Hepatocyte (in vitro differentiated cells): ENCODE data around the gene LBHD1. TPM values are rescaled to one million over a fixed set of nuclear protein-coding genes. Genes with fewer than 3 reads are reported as not detected.

Source experiments
- DNase-seq: peaks from one replicate; pipeline ENCODE4 v3.0.0-alpha.2; 2016; ENCODE audit warnings: low spot score
- H2AFZ ChIP-seq: fragments of 200-600 bp; sonication (generic); 2 replicates; pipeline ENCODE4 v1.6.0; 2016; ENCODE audit warnings: antibody characterized with exemption, mild to moderate bottlenecking
- H3K27ac ChIP-seq: fragments of 200-600 bp; sonication (generic); 2 replicates; pipeline ENCODE4 v1.5.1; 2016; ENCODE audit warnings: mild to moderate bottlenecking
- H3K27me3 ChIP-seq: fragments of 200-600 bp; sonication (generic); 2 replicates; pipeline ENCODE4 v1.6.1; 2016
- H3K36me3 ChIP-seq: fragments of 200-600 bp; sonication (generic); replicated peaks from 2 replicates; pipeline ENCODE4 v1.5.1; 2016; ENCODE audit warnings: low read depth; ENCODE audit not compliant: insufficient read depth
- H3K4me1 ChIP-seq: fragments of 200-600 bp; sonication (generic); 2 replicates; pipeline ENCODE4 v1.5.1; 2016; ENCODE audit warnings: mild to moderate bottlenecking, moderate library complexity; ENCODE audit not compliant: insufficient read depth
- H3K4me2 ChIP-seq: fragments of 200-600 bp; sonication (generic); 2 replicates; pipeline ENCODE4 v1.6.0; 2016
- H3K4me3 ChIP-seq: fragments of 200-600 bp; sonication (generic); 2 replicates; pipeline ENCODE4 v1.5.1; 2016; ENCODE audit warnings: mild to moderate bottlenecking
- H3K79me2 ChIP-seq: fragments of 200-600 bp; sonication (generic); 2 replicates; pipeline ENCODE4 v1.6.0; 2017; ENCODE audit warnings: mild to moderate bottlenecking
- H3K9me2 ChIP-seq: fragments of 200-600 bp; sonication (generic); replicated peaks from 2 replicates; pipeline ENCODE4 v1.6.0; 2017; ENCODE audit warnings: mild to moderate bottlenecking; ENCODE audit not compliant: insufficient read depth
- H3K9me3 ChIP-seq: fragments of 200-600 bp; sonication (generic); 2 replicates; pipeline ENCODE4 v1.5.1; 2016; ENCODE audit warnings: low read depth, mild to moderate bottlenecking
- H4K20me1 ChIP-seq: fragments of 200-600 bp; sonication (generic); 2 replicates; pipeline ENCODE4 v1.6.0; 2016; ENCODE audit warnings: mild to moderate bottlenecking; ENCODE audit not compliant: insufficient read depth, poor library complexity, severe bottlenecking
- CTCF ChIP-seq: fragments of 200-600 bp; sonication (generic); IDR thresholded peaks from 2 replicates; pipeline ENCODE4 v1.5.1; 2016; ENCODE audit warnings: antibody characterized with exemption, mild to moderate bottlenecking; ENCODE audit not compliant: poor library complexity
- EZH2 ChIP-seq: fragments of 200-600 bp; sonication (generic); IDR thresholded peaks from 2 replicates; pipeline ENCODE4 v1.6.1; 2016; ENCODE audit warnings: antibody characterized with exemption, mild to moderate bottlenecking, borderline replicate concordance
- EZH2phosphoT487 ChIP-seq: fragments of 200-600 bp; sonication (generic); IDR thresholded peaks from one replicate; pipeline ENCODE4 v1.6.1; 2018; ENCODE audit warnings: antibody characterized with exemption, mild to moderate bottlenecking, low read depth, moderate library complexity; ENCODE audit not compliant: unreplicated experiment, severe bottlenecking
- WGBS: methylation state at CpG from one replicate; pipeline ENCODE4 v1.1.6; 2016; ENCODE audit warnings: low lambda C conversion rate; ENCODE audit errors: missing lambda C conversion rate; 5-methylcytosine and 5-hydroxymethylcytosine counted together
- polyA plus RNA-seq: library from polyadenylated mRNA; unstranded; fragments of >200 nt; fragmentation: Nextera tagmentation; extraction: Ambion mirVana; gene quantifications from 2 replicates; pipeline ENCODE4 v1.2.1, GENCODE V29; 2016
- total RNA-seq: library from RNA; depleted of rRNA; stranded (reverse); fragments of >200 nt; gene quantifications from 2 replicates; pipeline ENCODE4 v1.2.3, GENCODE V29; 2014

The LBHD1 gene
- total RNA-seq (5.4 and 11.2 TPM in 2 replicates), polyA plus RNA-seq (6.5 and 6.7 TPM in 2 replicates)

- Histone ChIP-seq H3K9me3 (no peaks in the 10 kb centered on the region), H3K79me2 (peaks cover 56% of the 10 kb centered on the region), H2AFZ (peak within 1 kb of the TSS; percentile 60), H4K20me1 (peaks cover 2% of the 10 kb centered on the region), H3K36me3 (no peaks in the 10 kb centered on the region), H3K4me3 (peak within 1 kb of the TSS; percentile 60), H3K27ac (peak within 1 kb of the TSS; percentile 95), H3K4me2 (peak within 1 kb of the TSS; percentile 93), H3K4me1 (peaks cover 22% of the 10 kb centered on the region), H3K9me2 (no peaks in the 10 kb centered on the region), H3K27me3 (no peaks in the 10 kb centered on the region)
- no peak for TF ChIP-seq EZH2
- no peak for TF ChIP-seq CTCF
- no peak for TF ChIP-seq EZH2phosphoT487
- 1% methylated on average over 59 of the region's 59 CpGs for WGBS
- peak; percentile 92 for DNase-seq
Observed at GRCh38 chr11:62671608-62672389, at the start of gene LBHD1, which contains the start of gene UQCC3. LBHD1 (minus strand) TSS chr11:62672267; CDS start chr11:62670031, 2,236 bp downstream. UQCC3 (plus strand) TSS chr11:62671673; CDS start chr11:62671746, 73 bp downstream.

GRCh38 chr11:62719302-62719978 is 47.4 kb upstream of the LBHD1 start:
- Histone ChIP-seq H3K4me1 (peaks cover 12% of the 10 kb centered on the region), H3K9me2 (no peaks in the 10 kb centered on the region)

GRCh38 chr11:62716816-62717215 is 44.7 kb upstream of the LBHD1 start:
- TF ChIP-seq CTCF = no peak
- TF ChIP-seq EZH2phosphoT487 = no peak
- TF ChIP-seq EZH2 = no peak

More at GRCh38 chr11:62719302-62719978, 47.4 kb upstream of the LBHD1 start:
- Histone ChIP-seq H3K4me2 (no peak overlapping the region), H3K79me2 (peaks cover 90% of the 10 kb centered on the region), H3K27me3 (no peaks in the 10 kb centered on the region), H3K4me3 (no peak overlapping the region), H4K20me1 (peaks cover 26% of the 10 kb centered on the region), H3K27ac (no peak overlapping the region), H3K36me3 (peaks cover 12% of the 10 kb centered on the region), H3K9me3 (no peaks in the 10 kb centered on the region), H2AFZ (no peak overlapping the region)
- DNase-seq = no peak
- 96% methylated on average over 2 of the region's 2 CpGs for WGBS
- no peak for TF ChIP-seq CTCF
- TF ChIP-seq EZH2phosphoT487 = no peak
- no peak for TF ChIP-seq EZH2

More at GRCh38 chr11:62716816-62717215, 44.7 kb upstream of the LBHD1 start:
- Histone ChIP-seq H3K79me2 (peaks cover 64% of the 10 kb centered on the region), H4K20me1 (peaks cover 4% of the 10 kb centered on the region), H3K36me3 (peaks cover 5% of the 10 kb centered on the region), H3K4me1 (peaks cover 22% of the 10 kb centered on the region), H3K27ac (no peak overlapping the region), H3K9me2 (no peaks in the 10 kb centered on the region), H3K4me2 (no peak overlapping the region), H2AFZ (no peak overlapping the region), H3K4me3 (no peak overlapping the region), H3K27me3 (no peaks in the 10 kb centered on the region), H3K9me3 (no peaks in the 10 kb centered on the region)
- no peak for DNase-seq
- 98% methylated on average over 11 of the region's 11 CpGs for WGBS
